ENCODE measurements around the gene DNAH10.

DNA sequence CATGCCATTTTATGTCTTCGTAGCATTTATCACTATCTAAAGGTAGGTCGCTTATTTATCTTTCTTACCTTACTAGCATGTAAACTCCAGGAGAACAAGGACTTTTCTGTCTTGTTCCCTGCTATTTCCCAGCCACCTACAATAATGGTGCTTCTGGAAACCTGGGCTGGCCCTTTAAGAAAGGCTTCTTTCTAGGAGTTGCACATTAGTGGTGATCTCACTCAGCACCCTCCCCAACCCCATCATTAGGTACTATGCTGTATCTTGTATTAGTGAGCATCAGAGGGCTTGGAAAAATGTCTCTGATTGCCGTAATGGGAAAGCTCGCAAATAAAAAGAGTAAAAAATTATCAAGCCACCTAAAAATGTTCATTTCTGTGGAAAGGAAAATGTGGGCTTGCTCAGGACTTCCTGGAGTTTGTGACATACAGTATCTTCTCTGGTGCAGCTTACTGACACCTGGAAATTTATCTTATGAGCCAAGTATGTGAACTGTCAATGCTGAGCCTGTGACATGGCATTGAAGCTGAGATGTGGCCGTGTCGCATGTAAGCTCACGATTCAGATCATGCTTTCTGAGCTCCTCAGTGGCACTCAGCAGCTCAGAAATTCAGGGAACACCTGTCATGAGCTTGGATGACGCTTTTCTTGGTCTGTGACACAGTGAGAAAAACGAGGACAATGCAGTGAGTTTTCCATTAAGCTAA, 198.1 kb downstream of the DNAH10 start:
- TF ChIP-seq EP300 (IDR thresholded peaks at IDR 0.05) (no peak), POLR2A (IDR thresholded peaks at IDR 0.05) (no peak)
- TF ChIP-seq, protein P1, sequence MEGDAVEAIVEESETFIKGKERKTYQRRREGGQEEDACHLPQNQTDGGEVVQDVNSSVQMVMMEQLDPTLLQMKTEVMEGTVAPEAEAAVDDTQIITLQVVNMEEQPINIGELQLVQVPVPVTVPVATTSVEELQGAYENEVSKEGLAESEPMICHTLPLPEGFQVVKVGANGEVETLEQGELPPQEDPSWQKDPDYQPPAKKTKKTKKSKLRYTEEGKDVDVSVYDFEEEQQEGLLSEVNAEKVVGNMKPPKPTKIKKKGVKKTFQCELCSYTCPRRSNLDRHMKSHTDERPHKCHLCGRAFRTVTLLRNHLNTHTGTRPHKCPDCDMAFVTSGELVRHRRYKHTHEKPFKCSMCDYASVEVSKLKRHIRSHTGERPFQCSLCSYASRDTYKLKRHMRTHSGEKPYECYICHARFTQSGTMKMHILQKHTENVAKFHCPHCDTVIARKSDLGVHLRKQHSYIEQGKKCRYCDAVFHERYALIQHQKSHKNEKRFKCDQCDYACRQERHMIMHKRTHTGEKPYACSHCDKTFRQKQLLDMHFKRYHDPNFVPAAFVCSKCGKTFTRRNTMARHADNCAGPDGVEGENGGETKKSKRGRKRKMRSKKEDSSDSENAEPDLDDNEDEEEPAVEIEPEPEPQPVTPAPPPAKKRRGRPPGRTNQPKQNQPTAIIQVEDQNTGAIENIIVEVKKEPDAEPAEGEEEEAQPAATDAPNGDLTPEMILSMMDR (IDR thresholded peaks at IDR 0.05) = no peak
